IPS DF 4.7 (cell line): ENCODE data around the gene GAB2.
"Not testable (repeated sequence)": the region's sequence is repeated elsewhere in the genome, so short reads cannot be mapped to it uniquely, and the experiment has no call there.

Source experiments
- DNase-seq: peaks from one replicate; pipeline ENCODE4 v3.0.0-alpha.2; 2013; ENCODE audit warnings: low spot score; ENCODE audit errors: extremely low read depth

The GAB2 gene

DNA sequence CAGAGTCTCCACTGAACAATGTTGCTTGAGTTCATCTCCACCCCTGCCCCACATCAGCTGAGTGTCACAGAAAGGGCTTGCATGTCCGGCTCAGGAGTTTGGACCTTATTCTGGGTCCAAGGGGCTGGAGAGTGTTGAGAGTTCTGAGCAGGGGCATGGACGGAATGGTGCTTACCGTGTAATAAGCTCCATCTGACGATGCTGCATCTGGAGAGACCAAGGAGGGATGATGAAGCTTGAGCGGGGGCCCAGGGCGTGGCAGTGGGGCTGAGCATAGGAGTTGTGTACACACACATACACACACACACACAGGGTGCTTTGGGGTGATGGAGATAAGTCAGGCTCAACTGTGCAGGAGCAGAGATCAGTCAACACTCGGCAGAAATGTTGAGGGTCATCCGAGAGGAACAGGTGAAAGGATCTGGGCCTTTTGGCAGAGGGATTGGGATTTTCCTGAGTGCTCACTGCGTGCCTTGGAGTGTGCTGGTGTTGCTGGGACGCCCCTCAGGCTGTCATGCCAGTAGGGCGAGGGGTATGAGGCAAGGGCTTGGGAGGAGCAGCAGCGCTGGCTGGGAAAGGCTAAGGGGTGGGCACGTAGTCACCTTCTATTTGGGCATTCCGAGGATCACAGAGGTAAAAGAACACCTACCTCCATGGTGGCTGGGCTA is 226.6 kb downstream of the GAB2 start:
- no peak for DNase-seq

DNA sequence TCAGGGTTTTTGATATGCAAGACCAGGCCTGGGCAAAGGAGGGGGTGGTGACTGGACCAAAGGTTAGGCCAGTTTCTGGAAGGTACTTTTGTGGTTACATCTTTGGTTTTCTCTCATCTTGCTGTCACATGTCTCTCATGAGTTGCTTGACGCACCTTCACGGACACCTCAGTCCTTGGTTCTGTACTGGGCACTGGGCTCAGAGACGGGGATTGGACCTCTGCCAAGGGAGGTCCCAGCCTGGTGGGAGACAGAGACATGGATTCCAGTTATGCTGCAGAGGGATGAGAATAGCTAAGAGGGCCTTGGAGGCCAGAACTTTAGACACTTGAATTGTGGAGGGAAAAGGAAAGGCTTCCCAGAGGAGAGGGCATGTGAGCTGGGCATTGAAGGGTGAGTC is 227.2 kb downstream of the GAB2 start:
- no peak for DNase-seq

DNA sequence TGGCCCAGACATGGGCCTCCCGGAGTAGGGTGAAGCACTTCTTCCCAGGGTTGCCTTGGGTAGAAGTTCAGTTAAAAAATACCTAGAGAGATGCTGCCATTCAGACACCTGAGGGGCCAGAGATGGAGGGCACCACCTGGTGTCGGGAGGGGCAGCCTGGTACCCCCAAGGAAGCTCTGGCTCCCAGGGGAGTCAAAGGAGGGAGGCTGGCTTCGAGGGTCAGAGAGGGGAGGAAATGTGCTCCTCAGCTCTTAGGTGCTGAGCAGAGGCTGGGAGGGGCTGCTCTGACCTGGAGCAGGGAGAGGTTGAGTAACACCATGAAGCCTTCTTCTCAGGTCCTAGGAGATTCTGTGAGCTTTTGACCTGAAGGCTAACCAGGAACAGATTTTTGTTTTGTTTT is 227.8 kb downstream of the GAB2 start:
- no peak for DNase-seq

DNA sequence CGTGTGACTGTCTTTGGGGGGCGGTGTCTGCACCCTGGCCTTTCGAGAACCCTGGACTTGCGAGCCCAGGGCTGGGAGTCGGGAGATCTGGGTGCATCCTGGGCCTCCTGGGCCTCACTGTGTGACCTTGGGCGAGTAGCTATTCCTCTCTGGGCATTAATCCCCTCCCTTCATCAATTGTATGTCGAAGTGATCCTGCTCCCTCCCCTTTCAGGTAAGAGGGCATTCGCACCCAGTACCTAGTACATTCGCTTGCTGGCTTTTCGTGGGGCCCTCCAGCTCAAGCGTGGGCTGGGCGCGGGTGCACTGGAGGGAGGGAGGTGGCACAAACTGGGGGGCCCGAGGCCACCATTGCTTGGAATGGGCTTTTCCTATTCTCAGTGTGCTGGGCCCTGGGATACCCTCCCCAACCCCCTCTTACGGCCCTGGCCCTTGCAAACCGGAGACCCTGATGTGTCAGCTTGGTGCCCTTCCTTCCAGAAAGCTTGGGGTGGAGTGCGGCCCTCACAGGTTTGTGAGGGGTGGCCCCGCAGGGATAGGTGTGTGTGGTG is 228.4 kb downstream of the GAB2 start:
- no peak for DNase-seq

DNA sequence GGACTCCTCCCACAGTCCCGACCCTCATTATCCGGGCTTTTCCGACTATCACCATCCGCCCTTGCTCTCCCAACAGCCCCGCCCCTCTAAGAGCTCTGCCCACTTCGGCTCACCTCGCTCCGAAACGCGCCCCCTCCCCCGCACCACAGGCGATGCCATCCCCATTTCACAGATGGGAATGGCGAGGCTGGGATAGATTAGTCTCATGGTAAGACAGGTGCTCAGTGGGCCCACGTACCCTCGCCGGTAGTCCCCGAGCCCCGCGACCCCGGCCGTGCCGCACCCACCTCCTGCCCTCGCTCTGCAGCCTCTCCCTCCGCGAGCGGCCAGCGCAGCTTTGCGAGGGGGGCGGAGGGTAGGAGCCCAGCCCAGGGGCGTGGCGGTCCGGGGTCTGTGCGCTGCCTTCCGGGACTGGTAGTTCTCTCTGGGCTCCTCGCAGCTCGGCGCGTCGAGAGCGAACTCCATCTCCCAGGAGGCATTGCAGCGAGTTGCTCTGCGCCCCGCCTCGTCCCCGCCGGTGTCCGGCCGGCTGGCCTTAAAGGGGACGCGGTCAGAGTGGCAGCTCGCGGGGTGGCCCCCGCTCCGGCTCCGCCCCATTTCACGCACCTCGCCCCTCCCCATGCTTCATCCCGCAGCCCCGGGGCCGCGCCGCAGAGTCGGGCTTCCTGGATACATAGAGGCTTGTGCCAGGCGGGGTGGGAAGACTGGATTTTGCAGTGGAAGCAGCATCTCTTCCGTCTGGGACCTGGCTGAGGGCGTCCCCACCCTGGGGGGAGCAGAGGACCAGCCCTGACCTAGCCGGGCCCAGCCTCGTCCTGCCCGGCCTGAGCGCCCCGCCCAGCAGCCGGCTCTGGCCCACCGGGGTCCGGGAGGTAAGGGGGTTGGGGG is 229.1 kb downstream of the GAB2 start, which contains the start of the genes KCTD21 and USP35:
KCTD21 (minus strand) TSS at position 341 of the 888 bp plus-strand sequence. CDS start 14,072 bp downstream, outside the sequence.
USP35 (plus strand) TSS at position 634 of the 888 bp plus-strand sequence. CDS start 7,327 bp downstream, outside the sequence.
- DNase-seq, result peak; percentile 89

DNA sequence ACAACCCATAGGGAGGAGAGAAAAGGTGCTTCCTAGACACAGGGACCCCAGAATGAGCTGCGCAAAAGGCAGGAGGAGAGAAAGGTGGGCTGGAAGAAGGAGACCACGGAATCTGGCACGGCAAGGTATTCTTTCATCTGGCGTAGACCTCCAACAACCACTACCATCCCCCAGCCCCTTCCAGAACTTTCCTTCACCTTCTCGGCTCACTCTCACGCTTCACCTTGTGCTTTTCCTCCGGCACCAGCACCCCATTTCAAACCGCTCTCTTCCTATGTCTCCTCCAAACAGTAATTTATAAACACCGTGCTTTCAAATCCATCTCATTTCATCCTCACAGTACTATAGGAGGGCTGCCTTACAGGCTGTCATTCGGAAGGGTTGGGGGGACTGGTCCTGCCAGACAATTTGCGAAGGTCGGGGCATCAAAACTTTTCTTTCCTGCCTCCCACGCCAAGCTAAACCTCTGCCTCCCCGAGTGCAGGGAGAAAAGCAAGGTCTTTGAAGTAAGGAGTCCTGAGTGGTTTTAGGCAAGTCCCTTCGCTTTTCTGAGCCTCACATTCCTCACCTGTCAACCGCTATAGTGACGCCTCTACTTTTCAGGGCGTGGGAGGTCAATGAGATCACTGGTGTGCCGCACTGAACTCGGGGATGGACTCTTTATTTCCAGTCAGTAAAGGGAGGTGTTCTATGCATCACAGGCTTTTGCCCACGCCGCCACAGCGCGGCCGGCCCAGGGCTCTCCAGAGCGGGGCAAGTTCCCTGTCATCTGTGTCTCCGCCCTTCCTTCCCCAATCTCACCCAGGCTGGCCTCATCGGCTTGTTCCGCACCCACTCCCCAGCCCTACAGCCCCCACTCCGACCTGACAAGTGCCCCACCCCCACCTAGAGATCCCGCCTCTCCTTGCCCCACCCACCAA is 230.0 kb downstream of the GAB2 start:
- peak; percentile 38 for DNase-seq

DNA sequence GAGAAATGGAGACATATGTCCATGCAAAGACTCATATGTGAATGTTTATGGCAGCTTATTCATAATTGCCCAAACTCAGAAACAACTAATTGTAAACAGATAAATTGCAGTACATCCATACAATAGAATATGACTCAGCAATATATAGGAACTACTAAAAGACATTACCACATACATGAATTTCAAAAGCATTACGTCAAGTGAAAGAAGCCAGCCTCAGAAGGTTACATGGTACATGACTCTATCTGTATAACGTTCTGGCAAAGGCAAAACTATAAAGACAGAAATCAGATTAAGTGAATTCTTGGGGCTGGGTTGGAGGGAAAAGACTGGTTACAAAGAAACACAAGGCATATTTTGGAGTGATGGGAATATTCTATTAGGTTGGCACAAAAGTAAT is 236.4 kb downstream of the GAB2 start:
- no peak for DNase-seq

DNA sequence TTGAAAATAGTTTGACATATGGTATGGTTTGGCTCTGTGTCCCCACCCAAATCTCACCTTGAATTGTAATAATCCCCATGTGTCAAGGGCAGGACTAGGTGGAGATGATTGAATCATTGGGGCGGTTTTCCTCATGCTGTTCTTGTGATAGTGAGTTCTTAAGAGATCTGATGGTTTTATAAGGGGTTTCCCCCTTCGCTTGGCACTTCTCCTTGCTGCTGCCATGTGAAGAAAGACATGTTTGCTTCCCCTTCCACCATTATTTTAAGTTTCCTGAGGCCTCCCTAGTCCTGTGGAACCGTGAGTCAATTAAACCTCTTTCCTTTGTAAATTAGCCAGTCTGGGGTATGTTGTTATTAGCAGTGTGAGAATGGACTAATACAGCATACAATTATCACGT is 236.9 kb downstream of the GAB2 start:
- no peak for DNase-seq

DNA sequence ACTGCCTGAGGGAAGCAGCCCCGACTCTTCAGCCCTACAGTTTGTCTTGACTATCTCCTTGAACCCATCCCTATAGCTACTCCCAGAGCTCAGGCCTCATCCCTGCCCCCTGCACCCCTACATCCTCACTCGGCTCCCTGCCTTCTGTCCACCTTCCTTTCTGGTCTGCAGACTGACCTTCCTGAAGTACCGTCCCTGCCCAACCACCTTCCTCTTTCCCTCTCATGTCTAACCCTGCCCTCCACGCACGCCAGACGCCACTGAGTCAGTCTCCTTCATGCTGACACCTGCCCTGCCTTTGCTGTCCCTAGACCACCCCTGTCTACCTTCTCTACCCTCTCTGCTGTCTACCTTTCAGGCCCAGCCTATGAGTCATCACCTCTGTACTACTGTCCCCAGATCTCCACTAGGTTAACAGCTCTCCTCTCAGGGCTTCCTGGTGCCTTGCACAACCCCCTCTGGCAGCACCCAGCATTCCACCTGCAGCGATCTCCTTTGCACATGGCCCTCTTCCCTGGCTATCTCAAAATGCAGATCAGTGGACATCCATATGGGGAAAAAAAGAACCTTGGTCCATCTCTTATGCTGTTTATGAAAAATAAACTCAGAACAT is 238.1 kb downstream of the GAB2 start:
- DNase-seq, result no peak

DNA sequence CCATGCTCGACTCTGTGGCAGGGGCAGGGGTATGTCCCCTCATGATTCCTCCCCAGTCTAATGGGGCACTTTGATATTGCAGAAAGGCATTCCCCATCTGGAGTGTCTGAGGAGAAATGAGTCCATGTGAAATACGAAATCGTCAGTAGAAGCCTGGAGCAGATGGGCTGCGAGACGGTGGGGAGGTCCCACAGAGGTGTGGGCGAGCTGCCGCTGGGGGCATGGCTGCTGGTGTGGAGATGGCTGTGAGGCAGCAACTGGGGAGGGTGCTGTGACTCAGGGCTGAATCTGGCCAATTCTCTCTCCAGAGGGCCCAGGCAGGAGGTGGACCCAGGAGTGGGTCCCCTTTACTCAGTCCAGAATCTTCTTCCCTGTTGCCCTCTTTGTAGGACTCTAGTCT is 240.4 kb downstream of the GAB2 start:
- DNase-seq, result no peak

DNA sequence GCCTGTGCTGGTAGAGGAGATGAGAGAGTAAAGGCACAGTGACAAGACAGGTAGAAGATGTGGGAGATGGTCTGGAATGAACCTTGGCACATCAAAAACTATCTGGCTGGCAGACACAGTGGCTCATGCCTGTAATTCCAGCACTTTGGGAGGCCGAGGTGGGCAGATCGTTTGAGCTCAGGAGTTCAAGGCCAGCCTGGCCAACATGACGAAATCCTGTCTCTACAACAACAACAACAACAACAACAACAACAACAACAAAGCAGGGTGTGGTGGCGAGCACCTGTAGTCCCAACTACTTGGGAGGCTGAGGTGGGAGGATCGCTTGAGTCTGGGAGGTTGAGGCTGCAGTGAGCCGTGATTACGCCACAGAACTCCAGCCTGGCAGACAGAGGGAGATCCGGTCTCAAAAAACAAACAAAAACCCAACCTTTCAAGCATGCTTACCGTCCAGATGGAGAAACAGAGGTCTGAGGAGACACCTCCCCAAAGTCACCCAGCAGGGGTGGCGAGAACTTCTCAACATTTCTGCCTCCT is 240.9 kb downstream of the GAB2 start:
- no peak for DNase-seq

DNA sequence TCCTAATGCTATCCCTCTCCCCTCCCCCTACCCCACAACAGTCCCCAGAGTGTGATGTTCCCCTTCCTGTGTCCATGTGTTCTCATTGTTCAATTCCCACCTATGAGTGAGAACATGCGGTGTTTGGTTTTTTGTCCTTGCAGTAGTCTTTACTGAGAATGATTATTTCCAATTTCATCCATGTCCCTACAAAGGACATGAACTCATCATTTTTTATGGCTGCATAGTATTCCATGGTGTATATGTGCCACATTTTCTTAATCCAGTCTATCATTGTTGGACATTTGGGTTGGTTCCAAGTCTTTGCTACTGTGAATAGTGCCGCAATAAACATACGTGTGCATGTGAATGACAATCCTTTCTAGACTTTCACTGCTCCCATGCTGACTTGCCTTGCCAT is 241.8 kb downstream of the GAB2 start:
- DNase-seq, result not testable (repeated sequence)

DNA sequence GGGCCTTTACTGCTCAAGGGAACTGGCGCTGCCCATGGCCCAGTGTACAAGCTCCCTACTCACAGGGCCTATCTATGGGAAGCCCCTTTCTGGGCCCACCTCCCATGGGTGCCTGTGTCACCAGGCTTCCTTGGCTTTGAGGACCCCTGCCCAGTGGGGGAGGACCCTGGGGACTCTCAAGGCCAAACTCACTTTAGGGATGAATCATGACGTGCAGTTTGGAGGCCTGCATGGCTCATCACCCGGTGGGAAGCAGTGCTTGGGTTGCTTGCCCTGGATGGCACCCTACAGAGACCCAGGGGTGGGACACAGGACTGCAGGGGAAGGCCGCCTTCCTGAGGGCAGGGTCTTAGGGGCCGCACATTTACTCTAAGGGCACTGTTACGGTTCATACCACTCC is 245.7 kb downstream of the GAB2 start:
- DNase-seq, result no peak

DNA sequence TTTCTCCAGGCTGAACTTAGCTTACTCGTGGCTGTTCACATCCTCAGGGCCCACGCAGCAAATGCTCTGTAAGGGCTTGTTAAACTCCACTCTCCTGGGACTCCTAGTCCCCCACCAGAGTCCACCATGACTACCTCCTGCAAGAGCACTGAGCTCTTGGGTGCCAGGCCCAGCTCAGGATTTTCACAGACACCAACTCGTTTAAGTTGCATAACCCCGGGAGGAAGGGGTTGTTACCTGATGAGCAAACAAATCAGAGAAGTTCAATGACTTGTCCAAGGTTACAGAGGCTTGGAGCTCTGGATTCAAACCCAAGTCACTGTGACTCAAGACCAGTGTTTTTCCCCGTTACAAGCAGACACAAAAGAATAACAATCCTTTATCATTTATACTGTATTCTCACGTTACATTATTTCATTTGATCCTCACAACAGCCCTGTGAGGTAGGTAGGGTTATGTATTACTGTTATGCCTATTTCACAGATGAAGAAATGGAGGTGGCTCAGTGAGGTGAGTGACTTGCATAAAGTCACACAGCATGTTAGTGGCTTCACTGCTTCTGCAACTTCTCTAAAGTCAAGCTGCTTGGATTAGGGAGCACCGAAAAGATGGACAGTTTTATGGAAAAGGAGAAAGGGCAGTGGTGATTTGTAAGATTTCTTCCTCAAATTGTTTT is 246.6 kb downstream of the GAB2 start:
- no peak for DNase-seq

DNA sequence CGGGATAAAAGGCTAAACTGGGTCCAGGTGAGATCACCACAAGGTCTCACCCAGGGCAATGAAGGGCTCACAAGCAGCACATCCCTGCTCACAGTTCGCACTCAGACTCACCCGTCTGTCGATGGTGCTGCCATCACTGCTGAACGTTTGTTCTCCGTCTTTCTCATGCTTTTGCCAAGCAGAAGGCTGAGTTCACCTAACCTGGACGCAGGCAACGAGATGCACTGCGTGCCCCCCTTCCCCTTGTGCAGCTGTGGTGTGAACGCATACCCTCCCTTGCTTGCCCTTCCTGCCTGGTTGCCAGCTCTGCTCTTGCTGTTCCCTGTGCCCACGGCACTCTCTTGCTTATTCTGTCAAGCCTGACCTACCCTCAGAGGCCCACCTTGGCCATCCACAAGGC is 247.2 kb downstream of the GAB2 start:
- DNase-seq, result no peak

DNA sequence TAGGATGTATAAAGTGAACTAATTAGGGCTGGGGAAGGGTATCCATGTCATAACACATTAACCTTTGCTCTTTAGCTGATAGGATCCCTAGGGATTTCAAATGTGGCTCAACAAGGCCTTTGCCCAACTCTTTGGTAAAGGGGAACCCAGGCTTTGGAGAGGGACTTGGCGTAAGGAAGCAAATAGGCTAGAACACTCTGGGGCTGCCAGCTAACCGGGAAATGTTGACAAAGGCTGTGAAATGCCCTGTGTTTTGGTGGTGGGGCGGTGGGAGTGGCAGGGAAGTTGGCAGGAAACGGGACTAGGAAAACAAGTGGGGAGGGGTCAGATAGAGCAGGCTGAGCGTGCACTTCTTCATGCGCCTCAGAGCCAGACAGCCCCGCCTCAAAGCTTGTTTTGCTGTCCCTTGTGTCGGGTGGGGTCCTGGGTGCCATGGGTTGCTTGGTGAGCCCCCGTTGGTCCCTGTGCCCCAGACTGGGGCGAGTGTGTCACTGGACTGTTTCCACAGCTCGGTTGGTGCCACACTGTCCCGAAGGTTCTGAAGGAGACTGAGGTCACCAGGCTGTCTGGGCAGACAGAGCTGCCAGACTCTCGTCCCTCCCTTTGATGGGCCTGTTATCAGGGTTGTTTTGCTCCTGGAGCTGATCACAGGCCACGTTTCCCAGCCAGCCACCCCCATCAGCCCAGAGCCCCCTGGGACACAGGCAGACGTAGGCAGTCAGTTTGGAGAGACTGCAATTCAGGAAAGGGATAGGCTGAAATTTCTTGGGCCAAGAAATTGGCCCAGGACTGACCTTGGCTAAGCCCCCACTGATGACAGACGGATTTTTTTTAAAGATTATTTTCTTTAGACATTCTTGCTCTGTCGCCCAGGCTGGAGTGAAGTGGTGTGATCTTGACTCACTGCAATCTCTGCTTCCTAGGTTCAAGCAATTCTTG is 248.8 kb downstream of the GAB2 start:
- DNase-seq, result no peak

DNA sequence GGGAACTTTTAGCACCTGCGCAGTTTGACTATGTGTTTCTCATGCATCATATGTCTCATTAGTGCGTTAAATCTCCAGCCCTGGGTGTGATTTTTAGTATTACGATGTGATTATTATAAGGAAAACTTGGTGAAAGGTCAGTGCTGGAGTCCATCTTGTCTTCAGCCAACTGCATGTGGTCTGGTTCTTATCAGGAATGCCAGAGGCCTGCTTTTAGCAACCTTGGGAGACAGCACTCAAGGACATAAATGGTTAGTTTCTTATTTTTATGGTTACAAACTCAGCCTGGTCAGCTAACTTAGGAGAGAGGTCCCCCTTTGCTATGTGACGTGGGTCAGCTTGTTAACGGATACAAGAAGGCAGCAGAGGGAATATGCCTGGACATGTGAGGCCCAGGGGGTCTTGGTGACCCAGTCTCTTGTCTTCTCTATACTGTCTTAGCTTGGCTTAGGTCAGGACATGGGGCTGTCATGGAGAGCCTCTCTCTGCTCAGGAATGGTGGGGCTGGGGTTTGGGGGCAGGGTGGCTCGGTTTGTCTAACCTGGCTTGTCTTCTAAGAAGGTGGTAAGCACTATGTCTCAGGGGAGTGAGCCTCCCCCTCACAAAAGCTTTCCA is 250.7 kb downstream of the GAB2 start:
- no peak for DNase-seq
